Measurements from ENCODE around the gene OBP2B. TPM values are rescaled to one million over a fixed set of nuclear protein-coding genes. Genes with fewer than 3 reads are reported as not detected.
"Not testable (repeated sequence)": the region's sequence is repeated elsewhere in the genome, so short reads cannot be mapped to it uniquely, and the experiment has no call there.

OBP2B gene
- total RNA-seq, 1 donor from 2014 or later, result not detected

GRCh38 chr9:133217333-133217988, 8.4 kb upstream of the OBP2B start:
- H3K9me3 ChIP-seq (replicated peaks), result peaks cover 14% of the 10 kb centered on the region
- H3K4me1 ChIP-seq; H3K36me3 ChIP-seq; DNase-seq; intact Hi-C loops (cut with micrococcal nuclease); H3K27ac ChIP-seq (replicated peaks); H3K4me3 ChIP-seq: not testable (repeated sequence)
- H3K27me3 ChIP-seq (ENCODE audit: low read depth), result peaks cover 21% of the 10 kb centered on the region

- H3K4me1 ChIP-seq; H3K4me3 ChIP-seq; DNase-seq; H3K27ac ChIP-seq (replicated peaks); intact Hi-C loops (cut with micrococcal nuclease); H3K36me3 ChIP-seq: not testable (repeated sequence)
- Histone ChIP-seq H3K9me3 (replicated peaks) (peaks cover 24% of the 10 kb centered on the region), H3K27me3 (ENCODE audit: low read depth) (peaks cover 29% of the 10 kb centered on the region)
These were observed 5.2 kb upstream of the OBP2B start for GRCh38 chr9:133214276-133214675.

GRCh38 chr9:133210609-133211008, 1.6 kb upstream of the OBP2B start:
- no peak for DNase-seq
- no peak overlapping the region for H3K4me3 ChIP-seq
- TF ChIP-seq CTCF (IDR thresholded peaks at IDR 0.05; ENCODE audit: borderline replicate concordance), result no peak
- H3K36me3 ChIP-seq, result no peaks in the 10 kb centered on the region
- peaks cover 33% of the 10 kb centered on the region for H3K27me3 ChIP-seq (ENCODE audit: low read depth)
- H3K27ac ChIP-seq (replicated peaks), result no peak overlapping the region
- intact Hi-C loops (cut with micrococcal nuclease), result no loop called here
- peaks cover 21% of the 10 kb centered on the region for H3K9me3 ChIP-seq (replicated peaks)
- no peaks in the 10 kb centered on the region for H3K4me1 ChIP-seq

- Histone ChIP-seq H3K9me3 (replicated peaks) (peaks cover 17% of the 10 kb centered on the region), H3K4me1 (no peaks in the 10 kb centered on the region), H3K36me3 (no peaks in the 10 kb centered on the region), H3K4me3 (no peak overlapping the region), H3K27me3 (ENCODE audit: low read depth) (peaks cover 37% of the 10 kb centered on the region), H3K27ac (replicated peaks) (no peak overlapping the region)
- intact Hi-C loops (cut with micrococcal nuclease), result no loop called here
- no peak for TF ChIP-seq CTCF (IDR thresholded peaks at IDR 0.05; ENCODE audit: borderline replicate concordance)
- no peak for DNase-seq
These were observed 1.1 kb upstream of the OBP2B start for GRCh38 chr9:133210202-133210532.

GRCh38 chr9:133209327-133210201, 514 bp upstream of the OBP2B start:
- peaks cover 43% of the 10 kb centered on the region for H3K27me3 ChIP-seq (ENCODE audit: low read depth)
- H3K27ac ChIP-seq (replicated peaks); intact Hi-C loops (cut with micrococcal nuclease); H3K36me3 ChIP-seq; H3K4me3 ChIP-seq; H3K4me1 ChIP-seq; DNase-seq: not testable (repeated sequence)
- peaks cover 11% of the 10 kb centered on the region for H3K9me3 ChIP-seq (replicated peaks)

- peaks cover 56% of the 10 kb centered on the region for H3K27me3 ChIP-seq (ENCODE audit: low read depth)
- DNase-seq; H3K27ac ChIP-seq (replicated peaks); H3K4me3 ChIP-seq; H3K4me1 ChIP-seq; H3K36me3 ChIP-seq; intact Hi-C loops (cut with micrococcal nuclease): not testable (repeated sequence)
- peaks cover 10% of the 10 kb centered on the region for H3K9me3 ChIP-seq (replicated peaks)
These were observed 725 bp downstream of the OBP2B start for GRCh38 chr9:133208171-133208879.

GRCh38 chr9:133207540-133208170, 1.4 kb downstream of the OBP2B start:
- H3K27me3 ChIP-seq (ENCODE audit: low read depth), result peaks cover 62% of the 10 kb centered on the region
- no peak for TF ChIP-seq CTCF (IDR thresholded peaks at IDR 0.05; ENCODE audit: borderline replicate concordance)
- H3K27ac ChIP-seq (replicated peaks), result no peak overlapping the region
- no peak overlapping the region for H3K4me3 ChIP-seq
- no peaks in the 10 kb centered on the region for H3K36me3 ChIP-seq
- intact Hi-C loops (cut with micrococcal nuclease), result no loop called here
- peaks cover 10% of the 10 kb centered on the region for H3K9me3 ChIP-seq (replicated peaks)
- no peaks in the 10 kb centered on the region for H3K4me1 ChIP-seq
- DNase-seq, result no peak
